ENCODE results near the gene C12orf57. TPM values are rescaled to one million over a fixed set of nuclear protein-coding genes. Genes with fewer than 3 reads are reported as not detected.

C12orf57 gene
- total and polyA plus RNA-seq, 10 of the 15 experiments (the other 5 are each of a cell fraction or from before 2014, with no cell fraction given), result 64.5 to 377 (median 211) TPM

- in situ Hi-C loops (cut with MboI) (no loop called here), intact Hi-C loops (cut with micrococcal nuclease; ENCODE audit: unreplicated experiment) (no loop called here)
- Histone ChIP-seq H3K36me3 (ENCODE audit: control insufficient read depth in 2 of 2, insufficient read depth in 2 of 2, low read length in 1 of 2) (peaks cover 2 to 10% of the 10 kb centered on the region in 2 experiments; a peak in 2 of 4 replicates), H3K79me2 (ENCODE audit: control insufficient read depth, insufficient read depth, low read length) (peaks cover 23% of the 10 kb centered on the region), H3K4me3 (no peak overlapping the region), H4K20me1 (ENCODE audit: control insufficient read depth, insufficient read depth) (no peaks in the 10 kb centered on the region), H3K9me3 (replicated peaks; ENCODE audit: control insufficient read depth, insufficient read depth, low read length) (no peaks in the 10 kb centered on the region), H3K4me1 (ENCODE audit: control insufficient read depth, insufficient read depth, low read length) (peaks cover 17% of the 10 kb centered on the region), H3K9ac (ENCODE audit: control insufficient read depth, insufficient read depth, low read length) (no peak overlapping the region; the same call in 1 of the 2 replicates), H3K27me3 (replicated peaks in 1 of 2; ENCODE audit: control insufficient read depth in 2 of 2, insufficient read depth in 2 of 2, low read length in 1 of 2) (no peaks in the 10 kb centered on the region), H2AFZ (ENCODE audit: control insufficient read depth, low read depth, low read length) (no peak overlapping the region), H3K4me2 (ENCODE audit: control insufficient read depth, insufficient read depth) (peak overlapping the region; percentile 39; the same call in 1 of the 2 replicates), H3K27ac (ENCODE audit: control insufficient read depth, insufficient read depth) (no peak overlapping the region)
- ChIA-PET POLR2A (interaction anchor here (0.6 to 2.2 kb wide), 4 partner anchors 8 to 43 kb away, joined by 3 to 9 read pairs (median 4); partner anchors contain the start of genes C12orf57, RNU7-1 and SPSB2), RAD21 (ENCODE audit: unreplicated experiment) (no interaction called here), SMC1A (ENCODE audit: uncharacterized antibody, unreplicated experiment) (interaction anchor here (0.8 to 1.3 kb wide), 3 partner anchors 9 to 28 kb away, joined by 3 read pairs; no protein-coding TSS in a partner anchor), CTCF (interaction anchor here (0.6 to 1.9 kb wide), 6 partner anchors 9 to 48 kb away, joined by 3 to 7 read pairs (median 4); partner anchors contain the start of gene SPSB2)
- WGBS (ENCODE audit: insufficient coverage, insufficient replicate concordance, low lambda C conversion rate, missing lambda C conversion rate), result 94% methylated on average over 11 of the region's 11 CpGs
- no peak for DNase-seq (ENCODE audit: low read depth, low spot score)
- no TSS peak for BruUV-seq (replicated peaks)
- no peak for FAIRE-seq
- no peak for ATAC-seq
- TF ChIP-seq CBX5 (IDR thresholded peaks at IDR 0.05; ENCODE audit: low read depth) (no peak), SMARCA5 (IDR thresholded peaks at IDR 0.05) (no peak), DPF2 (IDR thresholded peaks at IDR 0.05) (no peak), ZBTB40 (IDR thresholded peaks at IDR 0.05; ENCODE audit: borderline replicate concordance) (no peak), CREB1 (IDR thresholded peaks at IDR 0.05; ENCODE audit: low read depth) (no peak)
Observed at GRCh38 chr12:6916426-6917200, 27.2 kb upstream of the C12orf57 start.

Data from GM12878 (cell line).